Fibroblast of lung (primary cell): ENCODE measurements around the gene TSPAN18. TPM values are rescaled to one million over a fixed set of nuclear protein-coding genes. Genes with fewer than 3 reads are reported as not detected.

Source experiments
- DNase-seq, 2 donors: peaks; one replicate each; pipeline versions ENCODE4 v3.0.0 to v3.0.0-alpha.2; 2010; ENCODE audit warnings: low read depth in 2 of 2
- H2AFZ ChIP-seq: 2 replicates; pipeline ENCODE4 v1.5.1; 2012; ENCODE audit warnings: low read length, control low read depth, inconsistent platforms
- H3K27ac ChIP-seq: 2 replicates; pipeline ENCODE4 v1.5.1; 2011; ENCODE audit warnings: low read length, control low read depth; ENCODE audit not compliant: insufficient read depth
- H3K27me3 ChIP-seq: 2 replicates; pipeline ENCODE4 v1.5.1; 2011; ENCODE audit warnings: mild to moderate bottlenecking, low read length; ENCODE audit not compliant: control insufficient read depth, insufficient read depth
- H3K36me3 ChIP-seq: 2 replicates; pipeline ENCODE4 v1.5.1; 2011; ENCODE audit warnings: low read length; ENCODE audit not compliant: control insufficient read depth, insufficient read depth
- H3K4me1 ChIP-seq: 2 replicates; pipeline ENCODE4 v1.5.1; 2011; ENCODE audit warnings: low read length; ENCODE audit not compliant: control insufficient read depth, insufficient read depth; ENCODE audit errors: extremely low read depth
- H3K4me2 ChIP-seq: 2 replicates; pipeline ENCODE4 v1.5.1; 2011; ENCODE audit warnings: low read length, control low read depth; ENCODE audit not compliant: insufficient read depth; ENCODE audit errors: extremely low read depth
- H3K4me3 ChIP-seq, 4 experiments: fragments of 200-600 bp in 1 of 4; sonication (generic) in 1 of 4; replicated peaks in 1 of 4; 2 replicates each; pipeline ENCODE4 v1.5.1; 2011 to 2016; ENCODE audit warnings: low read length in 4 of 4, low read depth in 3 of 4, mild to moderate bottlenecking in 3 of 4, control low read depth in 2 of 4, inconsistent platforms in 1 of 4, mixed read lengths in 1 of 4; ENCODE audit not compliant: insufficient read depth in 1 of 4; ENCODE audit errors: control extremely low read depth in 1 of 4
- H3K79me2 ChIP-seq: 2 replicates; pipeline ENCODE4 v1.5.1; 2012; ENCODE audit warnings: mild to moderate bottlenecking, low read length, inconsistent platforms; ENCODE audit not compliant: control insufficient read depth, insufficient read depth
- H3K9ac ChIP-seq: 2 replicates; pipeline ENCODE4 v1.5.1; 2011; ENCODE audit warnings: mild to moderate bottlenecking, low read length, control low read depth; ENCODE audit not compliant: insufficient read depth
- H3K9me3 ChIP-seq: 2 replicates; pipeline ENCODE4 v1.5.1; 2012; ENCODE audit warnings: low read depth, low read length; ENCODE audit not compliant: control insufficient read depth, insufficient read depth
- H4K20me1 ChIP-seq: 2 replicates; pipeline ENCODE4 v1.5.1; 2011; ENCODE audit warnings: low read length; ENCODE audit not compliant: control insufficient read depth, insufficient read depth; ENCODE audit errors: extremely low read depth
- EZH2 ChIP-seq: IDR thresholded peaks from 2 replicates; pipeline ENCODE4 v1.5.1; 2012; ENCODE audit warnings: low read length, control low read depth, mild to moderate bottlenecking; ENCODE audit errors: missing control alignments
- polyA plus RNA-seq, 2 donors: library from polyadenylated mRNA; depleted of rRNA in 1 of 2; stranded (reverse) in 1 of 2; unstranded in 1 of 2; fragments of >200 nt; gene quantifications; 2 replicates each; pipeline ENCODE4 v1.2.1, GENCODE V29; 2011 to 2012; ENCODE audit warnings: missing spikeins in 1 of 2
- total RNA-seq: library from RNA; depleted of rRNA; stranded (reverse); fragments of >200 nt; gene quantifications from 2 replicates; pipeline ENCODE4 v1.2.1, GENCODE V29; 2014
- TF ChIP-seq, protein P1 (sequence below), 2 donors: IDR thresholded peaks in 1 of 2; conservative IDR thresholded peaks in 1 of 2; 1 replicate in 1 of 2; 2 replicates in 1 of 2; pipeline ENCODE4 v1.5.1; 2011 to 2012; ENCODE audit warnings: low read length in 2 of 2, control low read depth in 1 of 2, inconsistent platforms in 1 of 2, low read depth in 1 of 2, mild to moderate bottlenecking in 1 of 2

TSPAN18 gene
- total and polyA plus RNA-seq, 2 donors (not counting 1 experiment from before 2014, with no cell fraction given), result 0.15 TPM; not detected in 1

DNA sequence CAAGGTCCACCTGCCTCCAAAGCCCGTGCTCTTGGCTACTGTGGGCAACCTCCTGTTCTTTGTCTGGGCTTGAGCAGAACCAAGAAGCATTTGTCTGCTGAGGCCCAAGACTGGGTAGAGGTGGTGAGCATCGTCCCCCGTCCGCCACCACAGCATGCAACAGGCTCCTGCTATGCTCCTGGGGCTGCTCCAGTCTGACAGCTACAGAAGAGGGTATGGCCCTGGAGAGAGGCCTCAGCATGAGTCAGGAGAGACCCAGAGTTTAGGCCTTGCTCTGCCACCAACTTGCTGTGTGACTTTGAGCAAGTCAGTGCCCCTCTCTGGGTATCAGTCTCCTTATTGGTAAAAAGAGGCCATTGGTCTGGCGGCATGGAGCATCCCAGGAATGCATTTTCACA lies 132.8 kb downstream of the TSPAN18 start:
- no peak for DNase-seq
- H3K27me3 ChIP-seq, result peaks cover 11% of the 10 kb centered on the region
- no peak overlapping the region for H3K4me3 ChIP-seq
- H3K36me3 ChIP-seq, result no peaks in the 10 kb centered on the region
- H3K79me2 ChIP-seq, result no peaks in the 10 kb centered on the region
- H4K20me1 ChIP-seq, result no peaks in the 10 kb centered on the region
- H2AFZ ChIP-seq, result no peak overlapping the region
- no peaks in the 10 kb centered on the region for H3K9me3 ChIP-seq
- no peak overlapping the region for H3K9ac ChIP-seq
- H3K4me1 ChIP-seq, result peaks cover 19% of the 10 kb centered on the region
- H3K27ac ChIP-seq, result no peak overlapping the region
- H3K4me2 ChIP-seq, result no peak overlapping the region
- no peak for TF ChIP-seq EZH2
- TF ChIP-seq, protein P1, sequence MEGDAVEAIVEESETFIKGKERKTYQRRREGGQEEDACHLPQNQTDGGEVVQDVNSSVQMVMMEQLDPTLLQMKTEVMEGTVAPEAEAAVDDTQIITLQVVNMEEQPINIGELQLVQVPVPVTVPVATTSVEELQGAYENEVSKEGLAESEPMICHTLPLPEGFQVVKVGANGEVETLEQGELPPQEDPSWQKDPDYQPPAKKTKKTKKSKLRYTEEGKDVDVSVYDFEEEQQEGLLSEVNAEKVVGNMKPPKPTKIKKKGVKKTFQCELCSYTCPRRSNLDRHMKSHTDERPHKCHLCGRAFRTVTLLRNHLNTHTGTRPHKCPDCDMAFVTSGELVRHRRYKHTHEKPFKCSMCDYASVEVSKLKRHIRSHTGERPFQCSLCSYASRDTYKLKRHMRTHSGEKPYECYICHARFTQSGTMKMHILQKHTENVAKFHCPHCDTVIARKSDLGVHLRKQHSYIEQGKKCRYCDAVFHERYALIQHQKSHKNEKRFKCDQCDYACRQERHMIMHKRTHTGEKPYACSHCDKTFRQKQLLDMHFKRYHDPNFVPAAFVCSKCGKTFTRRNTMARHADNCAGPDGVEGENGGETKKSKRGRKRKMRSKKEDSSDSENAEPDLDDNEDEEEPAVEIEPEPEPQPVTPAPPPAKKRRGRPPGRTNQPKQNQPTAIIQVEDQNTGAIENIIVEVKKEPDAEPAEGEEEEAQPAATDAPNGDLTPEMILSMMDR (conservative IDR thresholded peaks at IDR 0.05 in 1 of 2, IDR thresholded peaks at IDR 0.05 in 1 of 2; ENCODE audit: low read depth in 1 of 2, low read length in 2 of 2), result no peak

DNA sequence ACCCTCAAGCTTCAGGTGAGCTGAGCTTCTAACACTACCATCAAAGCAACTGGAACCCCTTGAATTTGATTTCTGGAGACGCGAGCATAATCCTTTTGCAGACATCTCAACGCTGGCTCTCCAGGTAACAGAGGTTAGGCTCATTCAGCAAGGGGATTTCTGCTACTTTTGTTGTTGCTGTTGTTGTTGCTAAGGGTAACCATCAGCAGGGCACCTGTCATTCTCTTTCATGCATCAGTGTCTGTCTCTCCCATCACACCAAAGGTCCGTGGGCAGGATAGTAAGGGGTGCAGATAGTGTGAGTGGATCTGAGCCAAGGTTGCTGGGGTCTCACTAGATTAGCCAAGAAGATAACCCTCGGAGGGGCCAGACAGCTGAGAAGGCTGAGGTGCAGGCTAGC lies 133.6 kb downstream of the TSPAN18 start:
- H3K4me1 ChIP-seq, result peaks cover 18% of the 10 kb centered on the region
- no peak overlapping the region for H3K4me2 ChIP-seq
- no peak for DNase-seq
- no peak overlapping the region for H3K4me3 ChIP-seq
- TF ChIP-seq EZH2, result no peak
- H3K36me3 ChIP-seq, result no peaks in the 10 kb centered on the region
- peaks cover 11% of the 10 kb centered on the region for H3K27me3 ChIP-seq
- H4K20me1 ChIP-seq, result no peaks in the 10 kb centered on the region
- H3K9me3 ChIP-seq, result no peaks in the 10 kb centered on the region
- no peaks in the 10 kb centered on the region for H3K79me2 ChIP-seq
- H3K9ac ChIP-seq, result no peak overlapping the region
- H3K27ac ChIP-seq, result no peak overlapping the region
- no peak overlapping the region for H2AFZ ChIP-seq

DNA sequence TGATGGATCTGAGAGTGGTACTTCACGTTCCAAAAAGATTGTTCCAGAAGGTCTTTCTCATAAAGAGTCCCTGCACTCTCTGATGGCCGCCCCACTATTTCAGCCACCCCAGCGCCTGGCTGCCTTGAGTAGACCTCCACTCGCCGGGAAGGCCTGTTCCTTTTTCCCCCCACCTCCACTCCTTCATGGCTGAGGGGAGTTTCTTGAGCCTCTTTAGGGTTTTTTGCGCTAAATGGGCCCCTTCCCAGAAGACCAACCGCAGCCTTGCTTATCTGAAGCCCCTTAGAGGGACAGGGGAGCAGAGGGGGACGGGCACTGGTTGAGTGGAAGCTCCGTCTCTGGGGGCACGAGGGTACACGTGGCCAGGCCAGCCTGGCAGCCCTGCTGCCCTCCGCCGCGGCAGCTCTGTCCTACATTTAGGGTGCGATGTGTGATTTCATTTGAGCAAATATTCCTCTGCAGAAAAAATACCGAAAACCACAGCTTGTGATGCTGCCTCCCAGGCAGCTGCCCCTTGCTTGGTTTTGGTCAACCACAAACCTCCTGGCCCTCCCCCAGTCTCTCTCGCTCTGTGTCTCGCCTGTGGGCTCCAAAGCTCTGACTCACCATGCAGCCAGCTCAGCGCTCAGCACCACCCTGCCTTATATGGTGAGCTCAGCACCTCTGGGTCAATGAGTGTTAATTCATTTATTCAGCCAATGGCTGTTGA lies 135.2 kb downstream of the TSPAN18 start:
- TF ChIP-seq, protein P1 (conservative IDR thresholded peaks at IDR 0.05 in 1 of 2, IDR thresholded peaks at IDR 0.05 in 1 of 2; ENCODE audit: low read depth in 1 of 2, low read length in 2 of 2), result no peak
- no peak overlapping the region for H3K4me3 ChIP-seq
- H3K4me2 ChIP-seq, result peak overlapping the region; percentile 61

More for the DNA sequence above, 135.2 kb downstream of the TSPAN18 start:
- Histone ChIP-seq H3K27ac (peak overlapping the region; percentile 72), H2AFZ (no peak overlapping the region), H3K27me3 (peaks cover 11% of the 10 kb centered on the region), H3K9me3 (no peaks in the 10 kb centered on the region), H3K4me1 (peaks cover 16% of the 10 kb centered on the region), H3K36me3 (no peaks in the 10 kb centered on the region), H3K79me2 (no peaks in the 10 kb centered on the region), H3K9ac (peak overlapping the region; percentile 63), H4K20me1 (no peaks in the 10 kb centered on the region)
- peak; percentile 98 to 99 for DNase-seq
